GM12874 (cell line): ENCODE measurements around the gene ADGRB2.

Source experiments
- TF ChIP-seq, protein P1 (sequence below): IDR thresholded peaks from 2 replicates; pipeline ENCODE4 v1.5.1; 2011; ENCODE audit warnings: low read depth, mild to moderate bottlenecking, control low read depth, low read length, moderate library complexity; ENCODE audit not compliant: insufficient read depth

ADGRB2 gene

DNA sequence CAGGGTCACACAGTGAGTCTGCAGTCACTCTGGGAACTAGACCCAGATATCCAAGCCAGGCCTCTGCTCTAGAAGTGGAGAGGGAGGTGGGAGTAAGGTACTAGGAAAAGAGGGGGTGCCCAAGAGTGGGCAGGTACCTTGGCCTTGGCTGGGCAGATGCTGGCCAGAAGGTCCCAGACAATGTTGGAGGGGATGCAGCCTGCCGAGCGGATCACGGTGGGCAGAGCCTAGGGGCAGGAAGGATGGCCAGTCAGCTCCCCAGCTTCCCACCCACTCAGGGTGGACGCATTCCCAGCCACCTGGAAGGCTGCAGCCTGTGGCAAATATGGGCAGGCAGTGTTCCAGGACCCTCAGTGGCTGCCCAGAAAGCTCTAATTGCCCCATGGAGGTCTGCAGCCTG lies 28.4 kb upstream of the ADGRB2 start:
- TF ChIP-seq, protein P1, sequence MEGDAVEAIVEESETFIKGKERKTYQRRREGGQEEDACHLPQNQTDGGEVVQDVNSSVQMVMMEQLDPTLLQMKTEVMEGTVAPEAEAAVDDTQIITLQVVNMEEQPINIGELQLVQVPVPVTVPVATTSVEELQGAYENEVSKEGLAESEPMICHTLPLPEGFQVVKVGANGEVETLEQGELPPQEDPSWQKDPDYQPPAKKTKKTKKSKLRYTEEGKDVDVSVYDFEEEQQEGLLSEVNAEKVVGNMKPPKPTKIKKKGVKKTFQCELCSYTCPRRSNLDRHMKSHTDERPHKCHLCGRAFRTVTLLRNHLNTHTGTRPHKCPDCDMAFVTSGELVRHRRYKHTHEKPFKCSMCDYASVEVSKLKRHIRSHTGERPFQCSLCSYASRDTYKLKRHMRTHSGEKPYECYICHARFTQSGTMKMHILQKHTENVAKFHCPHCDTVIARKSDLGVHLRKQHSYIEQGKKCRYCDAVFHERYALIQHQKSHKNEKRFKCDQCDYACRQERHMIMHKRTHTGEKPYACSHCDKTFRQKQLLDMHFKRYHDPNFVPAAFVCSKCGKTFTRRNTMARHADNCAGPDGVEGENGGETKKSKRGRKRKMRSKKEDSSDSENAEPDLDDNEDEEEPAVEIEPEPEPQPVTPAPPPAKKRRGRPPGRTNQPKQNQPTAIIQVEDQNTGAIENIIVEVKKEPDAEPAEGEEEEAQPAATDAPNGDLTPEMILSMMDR = no peak

- TF ChIP-seq, protein P1 = no peak
Observed at GRCh38 chr1:31792116-31792515, 28.0 kb upstream of the ADGRB2 start.

DNA sequence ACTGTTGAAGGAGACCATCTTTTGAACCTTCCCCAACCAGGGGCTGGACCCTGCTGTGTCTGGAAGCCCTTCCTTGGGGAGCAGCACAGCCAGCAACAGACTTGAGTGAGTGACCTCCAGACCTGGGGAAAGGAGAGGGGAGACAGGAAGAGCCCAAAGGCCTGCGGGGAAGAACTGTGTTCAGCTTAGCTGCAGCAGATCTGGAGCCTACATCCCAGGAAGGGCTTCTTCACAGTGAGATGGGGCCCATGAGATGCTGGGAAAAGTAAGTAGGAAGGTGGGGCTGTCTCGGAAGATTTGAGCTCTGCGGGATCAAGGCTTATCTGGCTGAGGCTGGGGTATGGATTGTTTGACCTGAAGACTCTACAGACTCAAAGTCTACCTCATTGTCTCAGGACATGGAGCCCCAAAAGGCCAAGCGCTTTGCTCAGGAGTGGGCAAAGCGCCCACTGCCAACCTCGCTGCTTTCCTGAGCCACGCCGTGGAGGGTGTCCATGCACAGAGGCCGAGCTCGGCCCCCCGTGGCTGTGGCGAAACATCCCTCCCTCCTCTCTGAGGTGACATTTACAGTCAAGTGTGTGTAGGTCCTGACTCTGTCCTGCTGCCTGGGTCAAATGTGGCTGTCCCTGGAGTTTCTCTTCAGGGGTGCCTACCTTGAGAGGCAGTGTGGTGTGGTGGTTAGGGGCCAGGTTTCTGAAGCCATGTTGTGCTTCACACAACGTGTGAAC lies 27.2 kb upstream of the ADGRB2 start:
- TF ChIP-seq, protein P1 = no peak

- TF ChIP-seq, protein P1 = no peak
Observed at GRCh38 chr1:31790641-31791091, 26.5 kb upstream of the ADGRB2 start.

DNA sequence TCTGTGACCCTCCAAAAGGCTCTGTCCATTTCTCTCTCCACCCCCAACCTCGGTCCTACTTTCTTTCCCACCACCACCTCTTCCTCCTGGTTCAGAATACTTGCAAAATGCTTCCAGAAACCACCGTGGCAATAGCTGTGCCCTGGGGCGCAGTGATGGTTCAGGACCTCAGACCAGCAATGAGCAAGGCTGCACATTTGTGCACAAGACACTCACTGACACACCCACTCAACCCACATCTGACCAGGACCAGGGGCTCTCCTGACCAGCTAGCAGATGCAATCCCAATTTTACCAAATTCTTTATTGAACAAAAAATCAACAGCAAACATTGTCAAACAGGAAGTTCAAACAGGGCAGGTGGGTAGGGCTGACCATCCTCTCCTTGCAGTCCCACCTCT lies 26.0 kb upstream of the ADGRB2 start:
- TF ChIP-seq, protein P1 = no peak

- TF ChIP-seq, protein P1 = peak; percentile 94
Observed at GRCh38 chr1:31789259-31790065, 25.3 kb upstream of the ADGRB2 start.

GRCh38 chr1:31788825-31789256 lies 24.7 kb upstream of the ADGRB2 start:
- TF ChIP-seq, protein P1 = no peak
